Activated CD8-positive, alpha-beta memory T cell treated with anti-CD3 and anti-CD28 coated beads, Interleukin-2, amount 50 U/mL, for 1 hour (primary cell): ENCODE results near the gene MPP4.

Experiments
- DNase-seq: peaks from one replicate; pipeline ENCODE4 v3.0.0-alpha.2; 2020; ENCODE audit errors: extremely low read depth

The MPP4 gene

DNA sequence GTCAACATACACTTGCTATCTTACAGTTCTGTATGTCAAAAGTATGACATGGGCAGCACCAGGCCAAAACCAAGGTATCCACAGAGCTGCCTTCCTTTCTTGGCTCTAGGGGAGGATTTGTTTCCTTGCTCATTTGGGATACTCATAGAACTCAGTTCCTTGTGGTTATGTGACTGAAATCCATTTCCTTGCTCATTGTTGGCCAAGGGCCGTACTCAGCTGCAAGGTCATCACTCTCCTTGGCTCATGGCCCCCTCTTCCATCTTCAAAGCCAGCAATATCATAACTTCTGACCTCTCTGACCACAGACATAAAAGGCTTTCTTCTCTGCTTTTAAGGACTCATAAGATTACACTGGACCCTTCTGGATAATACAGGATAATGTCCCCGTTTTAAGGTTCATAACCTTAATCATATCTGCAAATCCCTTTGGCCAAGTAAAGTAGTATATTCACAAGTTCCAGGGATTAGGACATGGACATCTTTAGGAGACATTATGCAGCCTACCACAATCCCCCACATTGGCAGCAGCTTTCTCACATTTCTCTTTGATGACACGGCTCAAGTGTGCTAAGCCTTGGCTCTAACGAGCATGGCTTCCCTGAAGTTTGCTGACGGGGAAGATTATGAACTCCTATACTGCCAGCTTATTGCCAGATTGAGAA, 76.0 kb downstream of the MPP4 start:
- DNase-seq, result no peak

DNA sequence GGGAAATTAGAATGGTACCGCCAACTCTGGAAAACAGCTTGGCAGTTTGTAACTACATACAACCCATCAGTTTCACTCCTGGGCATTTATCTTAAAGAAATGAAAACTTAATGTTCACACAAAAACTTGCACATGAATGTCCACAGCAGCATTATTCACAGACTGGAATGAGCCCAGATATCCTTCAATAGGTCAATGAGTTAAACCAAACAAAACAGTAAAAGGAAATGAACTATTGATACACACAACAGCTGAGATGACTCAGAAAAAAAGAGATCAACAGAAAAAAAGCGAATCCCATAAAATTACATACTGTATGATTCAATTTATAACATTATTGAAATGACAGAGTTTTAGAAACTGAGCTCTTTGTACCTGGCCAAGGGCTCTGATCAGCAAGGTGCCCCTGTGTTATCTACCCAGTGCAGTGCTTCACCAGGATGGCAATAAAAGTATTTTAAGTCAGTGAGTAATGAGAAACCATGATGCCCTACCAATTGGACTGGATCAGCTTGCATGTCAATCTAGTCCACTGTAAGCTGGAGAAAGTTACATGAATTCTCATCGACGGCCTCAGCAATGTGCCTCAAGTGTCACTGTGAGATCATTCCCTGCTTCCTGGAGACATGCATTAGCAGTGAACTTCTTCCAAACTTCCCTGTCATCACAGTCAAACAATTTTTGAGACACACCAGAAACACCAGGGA, 77.0 kb downstream of the MPP4 start:
- no peak for DNase-seq

DNA sequence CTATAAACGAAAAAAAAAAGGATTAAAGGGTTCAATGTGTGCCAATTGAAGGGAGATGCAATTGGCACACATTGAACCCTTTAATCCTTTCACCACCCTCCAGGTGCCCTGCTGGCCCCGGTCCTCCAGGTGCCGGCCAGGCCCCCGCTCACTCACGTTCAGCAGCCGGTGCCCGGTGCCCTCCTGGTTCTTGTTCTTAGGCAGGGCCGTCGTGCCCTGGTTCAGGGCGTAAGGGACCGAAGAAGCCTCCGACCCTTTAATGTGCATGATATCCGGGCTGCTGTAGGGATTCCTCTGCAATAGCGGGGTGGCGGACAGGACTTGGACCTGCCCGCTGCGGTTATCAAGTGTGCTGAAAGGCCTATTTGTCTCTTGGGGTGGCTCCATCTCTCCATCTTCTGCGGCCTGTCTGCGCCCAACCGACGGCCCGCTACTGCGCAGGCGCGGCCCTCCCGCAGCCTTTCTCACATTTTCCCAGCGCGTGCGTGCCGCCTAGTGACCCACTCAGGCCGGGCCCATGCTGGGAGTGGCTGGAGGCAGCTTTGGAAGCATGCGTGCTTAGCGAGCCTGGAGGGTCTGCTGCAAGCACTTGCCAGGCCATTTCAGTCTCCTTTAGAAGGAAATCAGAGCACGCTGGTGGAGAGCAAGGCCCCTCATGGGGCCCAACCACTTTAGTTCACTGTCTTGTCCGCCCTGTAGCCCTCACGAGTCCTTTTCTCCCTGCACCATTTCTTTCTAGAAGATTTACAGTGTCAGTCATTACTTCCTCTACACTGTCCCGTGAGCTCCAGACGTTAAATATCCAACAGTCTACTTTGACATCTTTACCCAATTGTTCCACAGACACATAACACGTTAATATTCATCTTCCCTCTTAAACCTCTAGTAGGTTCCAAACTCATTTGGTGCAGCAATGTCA, 79.4 kb downstream of the MPP4 start:
- DNase-seq, result no peak

DNA sequence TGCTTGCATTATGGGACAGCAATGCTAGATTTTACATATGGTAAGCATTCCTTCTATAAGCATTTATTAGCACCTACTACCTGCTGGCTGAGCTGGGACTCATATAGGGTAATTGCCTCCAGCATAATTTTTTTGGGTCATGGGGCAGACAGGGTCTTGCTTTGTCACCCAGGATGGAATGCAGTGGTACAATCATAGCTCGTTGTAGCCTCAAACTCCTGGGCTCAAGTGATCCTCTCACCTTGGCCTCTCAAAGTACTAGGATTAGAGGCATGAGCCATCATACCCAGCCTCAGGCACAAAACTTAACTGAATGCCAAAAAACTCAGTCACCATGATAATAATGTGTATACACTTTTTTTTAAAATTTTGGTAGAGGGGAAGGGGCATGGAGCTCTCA, 90.4 kb downstream of the MPP4 start:
- DNase-seq, result no peak

DNA sequence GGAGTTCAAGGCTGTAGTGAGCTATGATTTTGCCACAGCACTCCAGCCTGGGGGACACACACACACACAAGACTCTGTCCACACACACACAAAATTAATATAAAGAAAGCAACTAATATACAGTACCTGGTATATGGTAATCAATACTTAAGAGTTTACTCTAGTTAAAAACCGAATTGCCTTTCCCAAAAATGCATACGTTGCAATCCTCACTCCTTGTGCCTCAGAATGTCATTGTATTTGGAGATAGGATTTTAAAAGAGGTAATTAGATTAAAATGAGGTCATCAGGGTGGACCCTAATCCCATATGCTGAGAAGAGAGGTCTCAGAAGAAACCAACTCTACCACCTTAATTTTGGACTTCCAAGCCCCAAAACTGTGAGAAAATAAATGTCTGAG, 90.9 kb downstream of the MPP4 start:
- no peak for DNase-seq

DNA sequence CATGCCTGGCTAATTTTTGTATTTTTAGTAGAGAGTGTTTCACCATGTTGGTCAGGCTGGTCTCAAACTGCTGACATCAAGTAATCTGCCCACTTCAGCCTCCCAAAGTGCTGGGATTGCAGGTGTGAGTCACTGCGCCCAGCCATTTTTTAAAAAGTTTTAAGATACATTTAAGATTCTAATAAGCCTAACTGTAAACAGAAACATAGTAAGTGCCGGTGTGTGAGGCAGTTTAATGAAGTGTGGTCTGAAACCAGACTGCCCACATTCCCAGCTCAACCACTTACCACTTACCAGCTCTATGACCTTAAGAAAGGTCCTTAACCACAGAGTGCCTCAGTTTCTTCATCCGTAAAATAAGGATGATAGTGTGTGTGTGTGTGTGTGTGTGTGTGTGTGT, 97.5 kb downstream of the MPP4 start:
- no peak for DNase-seq

DNA sequence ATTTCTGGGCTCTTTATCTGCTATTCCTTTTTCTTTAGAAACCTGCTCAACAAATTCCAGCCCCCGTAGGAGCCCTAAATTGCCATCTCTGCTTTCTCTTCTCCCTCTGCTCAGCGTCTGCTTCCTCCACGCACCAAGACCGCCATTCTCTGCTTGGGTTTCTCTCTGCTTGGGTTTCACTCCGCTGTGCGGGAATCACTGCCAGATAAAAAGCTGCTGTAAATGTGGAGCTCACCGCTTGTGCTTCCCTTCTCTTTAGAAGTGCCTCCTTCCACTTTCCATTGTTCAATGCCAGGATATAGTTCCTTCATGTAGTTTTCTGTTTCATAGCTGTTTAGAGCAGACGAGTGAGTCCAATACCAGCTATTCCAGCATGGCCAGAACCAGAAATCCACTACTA, 101.0 kb downstream of the MPP4 start:
- no peak for DNase-seq
